Activated CD4-positive, CD25-positive, alpha-beta regulatory T cell treated with anti-CD3 and anti-CD28 coated beads, Interleukin-2, amount 50 U/mL, for 72 hours (primary cell): ENCODE results near the gene WFS1.

Experiments
- DNase-seq: peaks from one replicate; pipeline ENCODE4 v3.0.0; 2021

Gene WFS1

DNA sequence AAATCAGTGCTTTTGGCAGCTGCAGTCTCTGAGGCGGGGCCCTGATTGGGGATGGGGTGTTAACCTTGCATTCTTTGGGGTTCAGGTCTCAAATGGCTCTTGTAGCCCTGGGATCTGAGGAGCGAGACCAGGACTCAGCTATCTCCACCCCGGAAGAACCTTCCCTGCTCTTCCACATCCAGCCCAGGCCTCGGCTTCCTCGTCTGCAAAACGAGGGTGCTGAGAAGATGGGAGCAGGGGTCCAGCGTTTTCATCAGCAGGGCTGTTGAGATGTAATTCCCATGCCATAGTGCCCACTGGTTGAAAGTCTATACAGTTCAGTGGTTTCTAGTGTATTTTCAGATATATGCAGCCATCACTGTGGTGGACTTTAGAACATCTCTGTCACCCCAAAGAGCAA lies 34.6 kb upstream of the WFS1 start:
- DNase-seq, result no peak

DNA sequence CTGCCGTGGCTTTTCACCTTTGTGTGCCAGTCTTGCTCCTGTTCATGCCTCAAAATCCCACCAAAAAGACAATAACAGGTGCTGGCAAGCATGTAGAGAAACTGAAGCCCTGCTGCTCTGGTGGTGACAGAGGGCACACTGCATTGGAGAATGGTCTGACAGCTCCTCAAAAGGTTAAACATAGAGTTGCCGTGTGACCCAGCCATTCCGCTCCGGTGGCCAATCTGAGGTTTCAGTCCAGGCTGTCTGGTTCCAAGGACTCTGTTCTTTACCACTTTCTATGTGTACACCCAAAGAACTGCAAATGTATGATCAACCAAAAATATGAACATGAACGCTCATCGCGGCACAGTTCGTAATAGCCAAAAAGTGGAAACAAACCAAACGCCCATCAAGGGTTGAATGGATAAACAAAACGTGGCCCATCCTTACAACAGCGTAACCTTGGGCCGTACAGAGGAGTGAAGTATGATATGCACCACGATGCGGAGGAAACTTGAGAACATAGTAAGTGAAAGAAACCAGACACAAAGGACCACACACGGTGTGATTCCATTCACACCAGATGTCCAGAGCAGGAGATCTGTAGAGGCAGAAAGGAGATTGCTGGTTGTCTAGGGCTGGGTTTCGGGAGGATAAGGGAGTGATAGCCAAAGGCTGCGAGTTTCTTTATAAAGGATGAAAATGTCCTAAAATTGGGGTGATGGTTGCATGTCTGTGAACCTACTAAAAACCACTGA lies 33.6 kb upstream of the WFS1 start:
- no peak for DNase-seq

DNA sequence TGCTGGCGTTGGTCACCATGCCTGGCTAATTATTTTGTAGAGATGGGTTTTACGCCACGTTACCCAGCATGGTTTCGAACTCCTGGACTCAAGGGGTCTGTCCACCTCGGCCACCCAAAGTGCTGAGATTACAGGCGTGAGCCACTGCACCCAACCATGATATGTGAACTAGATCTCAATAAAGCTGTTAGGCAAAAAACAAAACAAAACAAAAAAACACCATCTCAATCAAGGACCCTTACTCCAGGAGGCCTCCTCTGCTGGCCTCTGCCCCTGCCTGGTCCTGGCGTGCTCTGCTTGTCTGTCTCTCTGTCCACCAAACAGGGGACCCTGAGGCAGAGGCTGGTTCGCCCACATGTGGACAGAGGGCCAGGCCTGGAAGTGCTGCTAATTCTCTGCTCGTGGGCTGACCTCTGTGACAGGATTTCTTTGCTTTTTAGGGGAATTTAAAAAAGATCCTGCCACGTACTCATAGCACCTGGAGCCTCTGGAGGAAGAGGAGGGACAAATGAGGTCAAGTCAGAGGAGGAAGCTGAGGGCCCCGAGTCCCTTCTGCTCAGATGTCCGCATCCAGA lies 32.7 kb upstream of the WFS1 start:
- peak; percentile 11 for DNase-seq

DNA sequence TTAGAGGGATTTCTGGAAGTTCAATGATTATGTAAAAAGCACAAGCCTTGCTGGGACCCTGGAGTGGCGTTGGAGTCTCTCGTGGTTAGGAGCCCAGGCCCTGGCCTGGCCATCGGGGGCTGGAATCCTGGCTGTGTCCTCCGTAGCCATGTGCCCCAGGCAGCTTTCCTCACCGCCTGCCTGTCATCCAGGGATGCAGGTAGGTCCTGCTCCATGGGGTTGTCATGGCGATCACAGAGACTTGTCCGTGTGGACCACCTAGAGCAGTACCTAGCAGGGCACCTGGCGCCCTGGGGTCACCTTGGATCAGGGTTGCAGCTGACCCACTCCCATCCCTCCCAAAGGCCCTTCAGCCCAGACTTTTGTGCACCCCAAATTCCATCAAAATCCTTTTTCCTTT lies 30.2 kb upstream of the WFS1 start:
- no peak for DNase-seq

DNA sequence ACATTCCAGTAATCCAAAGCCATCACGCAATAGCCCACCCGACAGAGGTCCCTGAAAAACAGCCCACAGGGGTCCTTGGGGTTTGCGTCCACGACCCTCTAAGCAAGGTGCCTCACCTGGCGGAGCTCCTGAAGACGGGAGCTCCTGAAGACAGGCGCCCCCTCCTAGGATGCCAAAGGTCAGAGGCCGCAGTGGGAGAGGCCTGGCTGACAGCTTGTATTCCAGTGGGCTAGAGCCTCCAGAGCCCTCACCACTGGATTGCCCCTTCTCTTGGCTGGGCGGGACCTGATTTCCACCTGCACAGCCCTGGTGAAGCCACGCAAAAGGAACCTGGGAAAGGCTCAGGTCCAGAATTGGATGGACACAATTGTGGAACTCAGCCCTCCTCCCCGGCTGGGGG lies 29.7 kb upstream of the WFS1 start:
- no peak for DNase-seq

DNA sequence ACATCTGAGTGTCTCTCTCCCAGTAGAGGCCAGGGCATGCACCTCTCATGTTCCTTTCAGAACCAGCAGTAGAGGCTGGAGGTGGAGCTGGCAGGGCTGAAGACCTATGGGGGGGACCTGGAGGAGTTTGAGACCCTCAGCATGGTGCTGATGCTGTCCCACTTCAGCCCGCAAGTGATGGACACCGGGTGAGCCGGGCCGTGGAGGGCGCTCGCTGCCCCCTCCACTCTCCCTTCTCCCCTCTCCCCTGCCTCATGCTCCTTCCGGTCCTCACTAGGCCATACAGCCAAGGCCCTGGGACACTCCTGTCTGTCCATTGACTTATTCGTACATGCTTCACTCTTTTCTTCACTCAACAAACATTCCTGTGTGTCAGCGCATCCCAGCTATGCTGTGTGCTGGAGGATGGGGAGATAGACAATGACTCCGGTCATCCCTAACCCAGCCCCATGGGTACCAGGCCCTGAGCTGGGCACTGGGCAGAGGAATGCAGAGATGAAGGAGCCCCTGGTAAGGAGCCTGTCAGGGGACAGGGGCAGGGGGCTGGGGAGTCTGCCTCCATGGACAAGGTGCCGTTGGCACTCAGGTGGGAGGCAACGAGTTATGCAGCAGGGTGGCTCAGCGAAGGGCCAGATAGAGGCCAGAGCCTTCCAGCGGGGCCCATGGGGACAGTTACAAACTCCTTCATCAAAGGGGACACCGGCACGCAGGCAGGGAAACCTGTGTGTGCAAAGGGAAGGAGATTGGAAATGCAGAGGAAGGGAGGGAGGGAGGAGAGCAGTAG lies 28.4 kb upstream of the WFS1 start:
- DNase-seq, result no peak

DNA sequence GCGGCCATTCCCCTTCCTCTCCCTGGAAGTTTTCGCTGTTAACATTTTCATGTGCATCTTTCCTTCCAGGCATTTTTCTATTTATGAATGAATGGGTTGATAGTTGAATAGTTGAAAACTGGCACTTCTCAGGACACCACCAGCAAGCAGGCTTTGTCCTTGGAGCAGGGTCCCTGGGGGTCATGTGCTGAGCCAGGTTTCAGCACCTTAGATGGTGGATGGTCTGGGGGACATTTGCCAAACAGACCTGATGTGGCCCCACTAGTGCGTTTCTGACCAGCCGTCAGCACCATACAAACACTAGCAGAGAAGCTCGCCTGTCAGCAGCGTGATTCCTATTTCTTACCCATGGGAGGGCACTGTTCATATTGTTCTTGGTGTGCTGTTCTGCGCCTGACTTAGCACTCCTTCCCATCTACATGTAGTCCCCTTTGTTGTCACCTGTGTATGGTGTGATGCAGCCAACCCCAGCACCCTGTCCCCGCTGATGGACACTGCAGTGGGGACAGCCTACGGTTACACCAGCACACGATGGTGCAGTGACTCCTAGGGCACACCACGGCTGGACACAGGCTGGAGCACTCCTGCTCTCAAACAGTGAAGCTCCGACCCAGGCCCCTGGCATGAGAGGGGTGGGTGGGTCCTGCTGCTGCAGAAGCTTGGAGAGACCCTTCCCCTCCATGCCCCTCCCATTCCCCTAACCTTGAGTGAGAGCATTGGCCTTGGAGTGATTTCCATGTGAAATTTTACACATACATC lies 27.2 kb upstream of the WFS1 start:
- DNase-seq, result no peak

DNA sequence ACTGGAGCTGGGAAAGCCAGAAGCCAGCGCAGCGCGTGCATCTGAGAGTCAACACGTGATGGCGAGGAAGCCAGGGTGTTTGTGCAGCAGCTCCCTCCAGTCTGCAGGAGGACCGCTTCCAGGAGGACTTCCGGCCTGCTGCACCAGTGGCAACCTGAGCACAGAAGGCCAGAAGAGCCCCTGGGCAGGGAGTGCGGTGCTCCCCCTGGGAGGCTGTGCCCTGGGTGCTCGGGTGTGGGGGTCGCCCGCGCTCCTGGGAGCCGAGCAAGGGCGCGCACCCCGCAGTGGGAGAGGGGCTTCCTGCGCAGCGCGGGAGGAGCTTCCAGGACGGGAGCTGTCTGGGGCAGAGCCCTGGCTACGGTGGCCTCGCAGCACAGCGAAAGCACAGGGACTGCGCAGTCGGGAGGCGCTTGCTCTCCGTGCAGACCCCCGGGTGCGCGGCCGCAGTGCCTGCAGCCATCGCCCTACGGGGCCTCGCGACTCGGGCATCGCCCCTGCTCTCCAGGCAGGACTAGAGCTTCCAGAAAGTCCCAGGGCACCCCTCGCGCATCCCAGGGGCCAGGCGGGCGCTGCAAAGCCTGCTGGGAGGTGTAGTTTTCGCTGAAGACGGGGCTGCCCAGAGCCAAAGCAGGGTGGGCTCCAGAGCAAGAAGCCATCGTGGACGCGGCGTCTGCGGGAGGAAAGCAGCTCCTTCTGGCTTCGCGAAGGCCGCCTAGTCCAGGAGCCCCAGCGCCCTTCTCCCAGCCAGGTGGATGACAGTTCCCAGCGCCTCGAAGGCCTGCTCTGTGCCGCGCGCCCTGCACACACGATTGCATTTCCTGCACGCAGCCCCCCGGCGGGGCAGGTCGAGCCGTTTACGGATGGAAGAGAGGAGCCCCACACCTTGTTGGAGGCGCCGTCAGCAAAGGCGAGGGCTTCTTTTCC lies 24.1 kb upstream of the WFS1 start:
- DNase-seq, result no peak

DNA sequence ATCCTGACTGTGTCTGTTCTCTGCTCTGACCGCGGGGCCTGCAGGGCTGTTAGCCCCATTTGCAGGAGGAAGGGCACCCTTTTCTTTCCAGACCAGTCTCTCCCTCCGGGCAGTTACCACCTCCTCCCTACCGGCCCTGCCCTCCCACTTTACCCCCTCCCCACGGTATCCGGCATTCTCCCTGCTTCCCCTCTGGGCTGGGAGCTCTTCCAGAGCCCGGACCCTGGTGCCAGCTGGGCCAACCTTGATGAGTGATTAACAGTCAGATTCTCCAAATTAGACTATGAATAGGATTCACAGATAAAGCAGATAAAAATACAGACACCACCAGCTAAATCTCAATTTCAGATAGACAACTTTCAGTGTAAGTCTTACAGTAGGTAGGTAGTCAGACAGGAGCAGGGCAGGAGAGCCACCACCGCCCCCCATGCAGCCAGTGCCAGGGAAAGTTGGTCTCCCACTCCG lies 23.4 kb upstream of the WFS1 start:
- no peak for DNase-seq

DNA sequence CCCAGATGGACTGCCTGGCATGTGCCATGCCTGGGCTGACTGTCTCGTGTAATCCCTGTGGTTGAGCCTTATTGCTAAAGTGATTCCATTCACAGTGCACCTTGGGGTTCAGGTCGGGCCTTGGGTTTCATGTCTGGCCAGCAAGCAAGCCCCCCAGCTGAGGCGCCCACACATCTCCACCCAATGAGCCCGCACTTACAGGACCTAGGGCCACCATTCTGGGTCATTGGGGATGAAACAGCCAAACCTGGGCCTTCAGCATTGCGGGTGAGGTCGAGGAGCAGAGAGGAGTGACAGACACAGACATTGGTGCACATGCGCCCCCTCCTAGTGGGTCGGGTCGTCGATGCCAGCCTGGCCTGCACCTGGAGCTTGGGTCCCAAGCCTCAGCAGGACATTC lies 21.3 kb upstream of the WFS1 start:
- DNase-seq, result no peak

DNA sequence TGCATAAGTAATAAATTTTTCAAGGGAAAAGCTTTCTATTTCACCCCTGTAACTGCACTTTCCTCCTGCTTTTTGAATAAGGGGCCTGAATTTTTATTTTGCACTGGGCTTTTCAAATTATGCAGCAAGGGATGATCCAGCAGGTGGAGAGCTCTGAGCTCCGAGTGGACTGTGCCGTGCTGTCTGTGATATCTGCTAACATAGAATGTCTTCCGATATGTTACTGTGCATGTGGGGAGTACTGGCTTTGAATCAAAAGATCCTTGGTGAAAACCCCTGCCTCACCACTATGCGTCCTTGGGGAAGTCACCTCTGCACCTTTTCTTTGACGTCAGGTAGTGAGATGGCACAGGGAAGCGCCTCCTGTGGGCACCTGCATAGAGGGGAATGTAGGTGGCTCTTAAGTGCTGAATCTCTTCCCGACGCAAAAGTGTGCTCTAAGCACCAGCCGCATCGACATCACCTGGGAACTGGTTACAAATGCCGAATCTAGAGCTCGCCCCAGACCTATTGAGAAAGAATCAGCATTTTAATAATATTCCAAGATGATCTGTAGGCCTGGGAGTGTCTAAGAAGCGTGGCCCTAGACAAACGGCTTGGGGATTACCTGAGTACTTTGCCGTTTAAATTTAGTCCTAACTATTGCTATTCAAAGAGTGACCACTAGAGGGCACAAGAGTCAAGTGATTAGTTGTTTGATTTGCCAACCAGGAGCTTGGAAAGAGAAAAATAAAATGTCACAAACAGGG lies 19.2 kb upstream of the WFS1 start:
- DNase-seq, result no peak

DNA sequence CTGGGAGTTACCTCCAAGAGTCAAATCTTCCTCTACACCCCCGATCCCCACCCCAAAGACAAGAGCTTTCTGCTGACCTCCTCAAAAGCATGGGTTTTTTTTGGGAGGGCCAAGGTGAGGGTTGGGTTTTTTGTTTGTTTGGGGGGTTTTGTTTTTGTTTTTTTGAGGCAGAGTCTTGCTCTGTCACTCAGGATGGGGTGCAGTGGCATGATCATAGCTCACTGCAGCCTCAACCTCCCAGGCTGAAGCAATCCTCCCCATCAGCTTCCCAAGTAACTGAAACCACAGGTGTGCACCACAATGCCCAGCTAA lies 18.7 kb upstream of the WFS1 start:
- DNase-seq, result no peak

DNA sequence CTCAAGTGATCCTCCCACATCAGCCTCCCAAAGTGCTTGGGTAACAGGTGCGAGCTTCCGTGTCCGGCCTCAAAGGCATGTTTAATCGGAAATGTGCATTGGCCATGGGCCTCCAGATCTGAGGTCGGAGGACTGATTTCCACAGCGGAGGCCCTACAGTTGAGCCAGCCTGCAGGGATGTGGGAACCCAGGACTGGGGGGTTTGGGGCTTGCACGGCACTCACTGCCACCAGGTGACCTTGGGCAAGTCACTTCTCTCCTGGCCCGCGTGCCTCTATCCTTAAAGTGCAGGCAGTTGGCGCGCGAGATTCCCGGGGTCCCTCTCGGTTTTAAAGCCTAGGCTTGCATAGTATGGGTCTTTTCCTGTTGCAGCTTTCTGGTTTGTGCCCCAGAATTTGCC lies 18.3 kb upstream of the WFS1 start:
- DNase-seq, result no peak

DNA sequence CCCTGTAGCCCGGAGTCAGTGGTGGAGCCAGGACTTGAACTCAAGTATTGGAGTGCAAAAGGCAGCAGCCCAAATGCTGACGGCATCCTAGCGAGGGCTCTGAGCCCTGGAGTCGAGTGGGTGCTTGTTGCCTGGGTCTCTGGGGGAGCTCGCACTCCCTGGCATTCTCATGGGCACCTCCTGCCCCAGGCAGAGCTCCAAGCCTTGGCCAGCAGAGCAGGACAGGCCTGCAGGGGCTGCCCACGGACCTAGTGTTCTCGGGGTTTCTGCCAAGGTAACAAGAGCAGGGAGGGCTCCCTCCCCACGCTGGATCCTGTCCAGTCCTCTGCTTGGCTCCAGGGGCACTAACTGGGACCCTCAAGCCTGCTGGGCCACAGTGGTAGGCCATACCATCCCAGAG lies 17.6 kb upstream of the WFS1 start:
- no peak for DNase-seq

DNA sequence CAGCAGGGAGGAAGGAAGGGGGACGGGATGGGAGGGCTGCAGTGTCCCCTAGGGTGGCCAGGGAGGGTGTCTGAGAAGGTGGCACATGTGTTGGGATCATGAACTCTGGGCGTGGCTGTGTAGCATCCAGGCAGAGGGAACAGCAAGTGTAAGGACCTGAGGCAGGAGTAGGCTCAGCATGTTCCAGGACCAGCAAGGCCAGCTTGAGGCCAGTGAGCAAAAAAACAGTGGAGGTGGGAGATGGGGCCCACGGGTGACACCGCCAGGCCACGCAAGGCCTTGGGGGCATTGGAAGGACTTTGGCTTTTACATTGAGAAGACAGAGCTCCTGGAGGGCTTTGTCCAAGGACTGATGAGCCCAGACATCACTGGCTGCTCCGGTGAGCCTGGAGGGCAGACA lies 16.5 kb upstream of the WFS1 start:
- no peak for DNase-seq

DNA sequence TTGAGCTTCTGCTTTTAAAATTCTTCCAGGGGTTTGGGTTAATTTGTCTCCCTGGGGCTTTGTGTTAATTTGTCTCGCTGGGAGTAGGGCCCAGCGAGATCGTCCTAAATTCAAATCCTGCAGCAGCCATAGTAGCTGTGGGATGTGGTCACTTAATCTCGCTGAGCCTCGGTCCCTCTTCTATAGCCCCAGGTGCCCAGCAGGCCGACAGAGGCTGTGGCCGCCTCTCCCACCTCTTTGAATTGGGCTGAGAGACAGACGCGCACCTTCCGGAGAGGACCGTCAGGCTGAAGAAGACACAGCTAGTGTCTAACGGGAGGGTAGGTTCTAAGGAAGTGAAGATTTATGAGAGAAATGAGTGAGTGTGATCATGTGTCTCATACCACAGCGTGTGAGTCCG lies 15.7 kb upstream of the WFS1 start:
- no peak for DNase-seq

DNA sequence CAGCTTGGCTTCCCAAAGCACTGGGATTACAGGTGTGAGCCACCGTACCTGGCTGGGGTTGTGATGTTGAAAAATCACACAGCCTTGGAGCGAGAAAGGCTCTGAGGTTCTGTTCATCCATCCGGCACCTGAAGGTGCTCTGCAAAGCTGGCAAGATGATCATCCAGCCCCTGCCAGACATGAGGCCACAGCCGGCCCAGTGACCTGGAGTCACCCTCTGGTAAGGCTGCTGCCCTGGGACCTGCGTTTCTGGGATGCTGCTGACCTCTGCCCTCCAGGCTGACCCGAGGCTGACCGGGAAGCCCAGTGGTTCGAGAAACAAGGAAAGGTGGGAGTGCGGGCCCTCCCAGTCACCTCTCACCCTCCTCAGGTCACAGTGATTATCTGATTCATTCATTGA lies 13.5 kb upstream of the WFS1 start:
- no peak for DNase-seq

DNA sequence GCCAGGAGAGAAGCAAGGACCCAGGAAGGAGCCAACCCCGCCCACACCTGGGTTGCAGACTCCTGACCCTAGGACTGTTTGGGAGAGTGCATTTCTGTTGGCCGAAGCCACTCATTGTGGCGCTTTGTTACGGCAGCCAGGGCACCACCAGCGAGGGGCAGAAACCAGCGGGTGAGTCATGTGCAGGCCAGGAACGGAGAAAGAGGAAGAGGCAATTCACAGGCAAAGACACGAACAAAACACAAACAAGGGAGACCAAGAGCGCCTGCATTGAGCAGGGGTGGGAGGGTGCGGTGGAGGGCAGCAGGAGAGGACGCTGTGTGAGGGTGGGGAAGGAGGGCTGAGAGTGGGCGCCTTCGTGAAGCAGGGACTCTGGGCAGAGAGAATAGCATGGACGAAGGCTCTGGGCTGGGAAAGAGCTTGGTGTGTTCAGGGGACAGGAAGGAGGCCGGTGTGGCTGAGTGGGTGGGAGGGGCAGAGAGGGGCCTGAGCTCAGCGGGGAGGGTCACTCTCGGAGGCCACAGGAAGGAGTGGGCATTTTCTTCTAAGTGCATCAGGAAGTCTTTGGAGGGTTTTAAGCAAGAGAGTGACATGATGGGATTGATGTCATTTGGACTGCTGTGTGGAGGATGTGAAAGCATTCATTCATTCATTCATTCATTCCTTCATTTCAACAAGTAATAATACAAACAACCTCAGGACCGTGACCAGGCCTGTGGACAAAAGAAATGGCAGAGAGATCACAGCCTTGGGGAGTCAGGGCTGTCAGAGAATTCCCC lies 12.2 kb upstream of the WFS1 start:
- DNase-seq, result no peak

DNA sequence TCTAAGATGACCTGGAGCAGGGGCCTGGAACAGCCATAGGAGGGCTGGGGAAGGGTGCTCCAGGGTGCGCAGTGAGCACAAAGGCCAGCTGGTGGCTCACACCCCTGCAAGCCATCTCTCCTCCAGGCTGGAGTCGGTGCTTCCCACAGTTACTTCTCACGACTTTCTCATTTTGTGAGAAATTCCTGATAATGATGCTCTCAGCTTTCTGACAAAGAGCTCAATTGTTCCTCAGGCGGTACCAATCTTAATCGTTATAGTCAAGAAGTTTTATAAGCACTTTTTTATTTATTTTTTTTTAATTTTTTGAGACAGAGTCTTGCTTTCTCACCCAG lies 11.7 kb upstream of the WFS1 start:
- no peak for DNase-seq

DNA sequence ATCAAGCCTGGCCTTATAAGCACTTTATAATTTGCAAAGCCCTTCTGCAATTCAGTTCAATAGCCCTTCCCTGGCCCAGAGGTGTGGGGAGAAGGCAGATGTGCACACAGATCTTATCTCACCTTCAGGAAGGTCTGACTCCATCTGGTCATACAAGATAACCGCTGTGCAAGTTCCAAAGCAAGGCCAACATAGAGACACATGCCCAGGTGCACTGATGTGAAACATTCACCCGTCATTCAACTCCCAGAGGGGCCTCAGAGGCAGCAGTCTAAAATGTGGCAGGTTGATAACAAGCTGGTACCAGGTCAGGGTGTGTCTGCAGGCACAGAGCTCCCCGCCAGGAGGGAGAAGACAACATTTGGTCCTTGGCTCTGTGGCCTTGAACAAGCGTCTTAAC lies 10.9 kb upstream of the WFS1 start:
- DNase-seq, result no peak

DNA sequence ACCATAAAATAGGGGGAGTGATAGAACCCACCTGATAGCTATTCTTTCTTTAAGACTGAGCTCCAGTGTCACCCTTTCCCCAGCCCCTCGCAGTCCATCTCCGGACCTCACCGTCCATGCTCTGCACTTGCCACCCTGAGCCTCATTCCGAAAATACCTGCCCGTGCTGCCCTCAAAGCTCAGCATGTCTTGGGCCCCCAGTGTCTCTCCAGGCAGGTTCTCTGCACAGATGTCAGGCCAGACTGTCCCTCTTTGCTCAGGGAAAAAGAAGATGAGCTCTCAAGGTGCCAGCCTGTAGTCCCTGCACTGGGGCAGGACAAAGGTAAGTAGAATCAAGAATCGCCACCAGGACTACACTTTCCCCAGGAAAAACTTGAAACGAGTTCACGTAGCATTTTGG lies 9.8 kb upstream of the WFS1 start:
- no peak for DNase-seq
